Activated T-helper 17 cell treated with anti-CD3 and anti-CD28 coated beads, Interleukin-2, amount 50 U/mL, for 72 hours (primary cell): ENCODE results near the gene MRPS24. TPM values are rescaled to one million over a fixed set of nuclear protein-coding genes. Genes with fewer than 3 reads are reported as not detected.
"Not testable (repeated sequence)": the region's sequence is repeated elsewhere in the genome, so short reads cannot be mapped to it uniquely, and the experiment has no call there.

ENCODE experiments used
- ATAC-seq: fragments of 150-1000 bp; cut with Tn5 transposase; replicated peaks from 2 replicates; pipeline ENCODE4 v1.10.0; 2021; ENCODE audit warnings: mild to moderate bottlenecking, moderate library complexity
- H3K27ac Mint-ChIP-seq: one replicate; pipeline ENCODE4 v1.8.0; 2022; ENCODE audit warnings: mixed read lengths
- H3K27me3 Mint-ChIP-seq: one replicate; pipeline ENCODE4 v1.8.0; 2022; ENCODE audit warnings: mixed read lengths
- H3K36me3 Mint-ChIP-seq: one replicate; pipeline ENCODE4 v1.8.0; 2022; ENCODE audit warnings: low read depth, mild to moderate bottlenecking, mixed read lengths
- H3K4me1 Mint-ChIP-seq: one replicate; pipeline ENCODE4 v1.8.0; 2022; ENCODE audit warnings: mixed read lengths
- H3K4me3 Mint-ChIP-seq: one replicate; pipeline ENCODE4 v1.8.0; 2022; ENCODE audit warnings: mild to moderate bottlenecking, mixed read lengths
- H3K9me3 Mint-ChIP-seq: one replicate; pipeline ENCODE4 v1.8.0; 2022; ENCODE audit warnings: mixed read lengths
- total RNA-seq, 2 donors: library from RNA; stranded (reverse); gene quantifications; one replicate each; pipeline ENCODE4 v1.2.3, GENCODE V29; 2022

The MRPS24 gene
- 100 to 1,000 TPM in 1 of 2 donors, 10 to 100 TPM in 1; 68.0 to 113 TPM for total RNA-seq

DNA sequence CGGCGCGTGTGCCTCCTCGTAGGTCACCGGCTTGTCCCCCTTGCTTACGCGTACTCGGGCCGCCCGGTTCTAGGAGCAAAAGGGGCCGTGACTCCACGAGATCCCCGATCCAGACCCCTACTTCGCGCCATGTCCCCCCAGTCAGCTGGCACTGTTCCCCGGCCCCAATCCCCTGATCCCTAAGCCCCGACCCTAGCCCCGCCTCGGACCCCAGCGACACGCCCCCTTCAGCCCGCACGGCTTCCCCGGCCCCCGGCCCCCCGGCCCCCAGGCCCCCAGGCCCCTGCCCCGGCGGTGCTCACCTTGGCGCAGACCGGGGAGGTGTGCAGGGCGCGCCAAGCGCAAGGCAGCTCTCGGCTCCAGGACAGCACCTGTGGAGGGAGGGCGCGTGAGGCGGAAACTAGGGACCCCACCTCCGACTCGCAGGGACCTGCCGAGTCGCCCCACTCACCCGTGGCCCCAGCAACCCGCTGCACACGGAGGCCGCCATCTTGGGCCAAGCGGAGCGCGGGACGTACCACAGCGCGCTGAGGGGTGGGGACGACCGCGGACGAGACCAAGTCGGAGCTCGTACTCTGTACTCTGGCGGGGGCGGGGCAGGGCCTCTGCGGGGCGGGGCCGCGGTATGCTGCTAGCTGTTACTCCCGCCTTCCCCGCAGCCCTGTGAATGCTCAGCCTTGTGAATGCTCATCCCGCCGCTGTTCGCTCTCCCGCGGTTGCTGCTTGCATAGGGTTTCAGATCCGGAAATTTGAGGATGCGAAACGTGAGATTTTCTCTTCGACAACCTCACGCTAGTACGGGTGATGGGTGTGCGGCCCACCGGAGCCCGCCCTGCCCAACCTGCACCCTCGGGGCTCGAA, at the start of gene MRPS24:
TSS of gene MRPS24 (minus strand) at position 512 of the 861 bp plus-strand sequence. CDS start at position 490, 22 bp downstream.
- peaks cover 39% of the 10 kb centered on the region for H3K36me3 Mint-ChIP-seq
- H3K4me3 Mint-ChIP-seq: peak within 1 kb of the TSS; percentile 97
- peak within 1 kb of the TSS; percentile 93 for H3K27ac Mint-ChIP-seq
- H3K27me3 Mint-ChIP-seq: no peaks in the 10 kb centered on the region
- ATAC-seq: peak; percentile 98
- H3K4me1 Mint-ChIP-seq: peaks cover 22% of the 10 kb centered on the region
- no peaks in the 10 kb centered on the region for H3K9me3 Mint-ChIP-seq

DNA sequence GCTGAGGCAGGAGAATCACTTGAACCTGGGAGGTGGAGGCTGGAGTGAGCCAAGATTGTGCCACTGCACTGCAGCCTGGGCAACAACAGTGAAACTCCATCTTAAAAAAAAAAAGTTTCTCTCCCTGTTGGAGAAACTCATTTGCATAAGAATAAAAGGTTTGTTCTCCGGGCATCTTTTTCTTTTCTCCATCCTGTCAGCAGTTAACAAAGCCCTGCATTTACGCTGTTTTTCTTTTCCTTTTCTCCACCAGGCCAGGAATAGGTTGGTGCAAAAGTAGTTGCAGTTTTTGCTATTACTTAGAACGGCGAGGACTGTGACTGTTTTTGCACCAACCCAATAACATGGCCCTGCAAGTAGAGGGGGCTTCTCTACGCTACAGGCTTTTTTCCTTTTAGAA, 46.6 kb upstream of the MRPS24 start:
- no peaks in the 10 kb centered on the region for H3K36me3 Mint-ChIP-seq
- H3K27ac Mint-ChIP-seq: no peak overlapping the region
- no peak overlapping the region for H3K4me3 Mint-ChIP-seq
- no peak for ATAC-seq
- H3K27me3 Mint-ChIP-seq: no peaks in the 10 kb centered on the region
- no peaks in the 10 kb centered on the region for H3K9me3 Mint-ChIP-seq
- no peaks in the 10 kb centered on the region for H3K4me1 Mint-ChIP-seq

DNA sequence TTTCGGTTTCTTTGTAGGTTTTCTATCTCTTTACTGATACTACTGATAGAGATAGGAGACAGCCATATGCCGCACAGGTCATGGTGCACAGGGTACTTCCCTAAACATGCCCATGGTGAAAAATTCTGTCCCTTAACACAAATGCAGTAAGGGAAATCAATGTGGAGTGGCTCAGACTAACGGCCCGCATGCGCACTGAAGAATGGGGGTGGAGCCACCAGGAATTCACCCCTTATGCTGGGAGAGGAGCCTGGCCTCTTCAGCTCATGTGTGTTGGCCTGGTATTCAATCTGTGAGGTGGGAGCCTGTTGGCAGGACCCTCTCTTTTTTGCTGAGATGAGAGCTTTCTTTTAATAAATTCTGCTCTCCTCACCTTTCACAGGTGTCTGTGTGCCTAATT, 45.5 kb upstream of the MRPS24 start:
- H3K4me3 Mint-ChIP-seq: no peak overlapping the region
- no peaks in the 10 kb centered on the region for H3K36me3 Mint-ChIP-seq
- H3K9me3 Mint-ChIP-seq: no peaks in the 10 kb centered on the region
- no peak for ATAC-seq
- no peaks in the 10 kb centered on the region for H3K4me1 Mint-ChIP-seq
- H3K27ac Mint-ChIP-seq: no peak overlapping the region
- H3K27me3 Mint-ChIP-seq: no peaks in the 10 kb centered on the region

DNA sequence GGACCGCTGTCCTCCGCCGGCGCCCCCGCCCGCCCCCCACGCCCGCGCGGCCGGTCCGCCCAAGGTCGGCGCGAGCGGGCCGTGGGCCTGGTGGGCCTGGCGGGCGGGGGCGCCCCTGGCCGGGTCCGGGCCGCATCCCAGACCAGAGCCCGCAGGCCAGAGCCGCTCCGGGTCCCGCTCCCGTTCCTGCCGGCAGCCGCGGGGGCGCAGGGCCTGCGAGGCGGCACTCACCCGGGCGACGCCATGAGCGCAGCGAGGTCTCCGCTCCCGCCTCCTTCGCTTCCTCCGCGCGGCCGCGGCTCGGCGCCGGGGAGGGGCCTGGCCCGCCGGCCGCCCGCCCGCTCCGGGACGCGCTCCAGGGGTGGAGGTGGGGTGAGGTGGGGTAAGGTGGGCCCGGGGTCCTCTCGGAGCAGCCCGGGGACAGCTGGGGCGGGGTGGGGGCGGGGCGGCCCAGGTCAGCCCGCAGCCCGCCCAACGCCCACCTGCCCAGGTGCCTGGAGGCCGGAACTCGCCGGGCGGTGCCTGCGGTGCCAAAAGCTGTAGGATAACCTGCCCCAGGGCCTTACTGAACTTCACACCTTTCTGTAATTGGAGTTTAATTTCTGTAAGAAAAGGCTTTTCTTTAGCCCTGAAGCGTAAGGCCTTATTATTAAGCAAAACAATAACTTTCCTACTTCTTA, 37.2 kb upstream of the MRPS24 start, which contains the start of gene URGCP:
TSS of gene URGCP (minus strand) at position 266 of the 680 bp plus-strand sequence. CDS start at position 245, 21 bp downstream.
- ATAC-seq: peak; percentile 84
- H3K9me3 Mint-ChIP-seq: no peaks in the 10 kb centered on the region
- peaks cover 20% of the 10 kb centered on the region for H3K4me1 Mint-ChIP-seq
- H3K4me3 Mint-ChIP-seq: peak within 1 kb of the TSS; percentile 81
- peak within 1 kb of the TSS; percentile 91 for H3K27ac Mint-ChIP-seq
- no peaks in the 10 kb centered on the region for H3K36me3 Mint-ChIP-seq
- no peaks in the 10 kb centered on the region for H3K27me3 Mint-ChIP-seq

DNA sequence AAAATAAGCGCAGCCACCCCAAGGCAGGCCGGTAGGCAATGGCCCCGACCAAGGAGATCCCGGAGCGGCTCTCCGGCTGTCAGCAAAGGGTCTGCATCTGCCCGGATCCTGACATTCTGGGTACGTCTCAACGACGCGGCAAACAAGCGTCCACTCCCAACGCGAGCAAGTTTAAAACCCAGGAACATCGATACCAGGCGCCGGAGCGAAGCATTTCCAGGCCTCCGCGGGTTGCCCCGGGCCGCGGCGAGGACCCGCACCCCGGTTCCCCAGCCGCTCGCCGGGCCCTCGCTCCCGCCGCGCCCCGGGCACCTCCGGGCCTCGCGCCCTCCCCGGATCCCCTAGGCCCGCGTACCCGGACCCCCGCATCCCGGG, 36.6 kb upstream of the MRPS24 start:
- Mint-ChIP-seq H3K27me3 (no peaks in the 10 kb centered on the region), H3K4me1 (peaks cover 20% of the 10 kb centered on the region), H3K4me3 (peak overlapping the region; percentile 81)

DNA sequence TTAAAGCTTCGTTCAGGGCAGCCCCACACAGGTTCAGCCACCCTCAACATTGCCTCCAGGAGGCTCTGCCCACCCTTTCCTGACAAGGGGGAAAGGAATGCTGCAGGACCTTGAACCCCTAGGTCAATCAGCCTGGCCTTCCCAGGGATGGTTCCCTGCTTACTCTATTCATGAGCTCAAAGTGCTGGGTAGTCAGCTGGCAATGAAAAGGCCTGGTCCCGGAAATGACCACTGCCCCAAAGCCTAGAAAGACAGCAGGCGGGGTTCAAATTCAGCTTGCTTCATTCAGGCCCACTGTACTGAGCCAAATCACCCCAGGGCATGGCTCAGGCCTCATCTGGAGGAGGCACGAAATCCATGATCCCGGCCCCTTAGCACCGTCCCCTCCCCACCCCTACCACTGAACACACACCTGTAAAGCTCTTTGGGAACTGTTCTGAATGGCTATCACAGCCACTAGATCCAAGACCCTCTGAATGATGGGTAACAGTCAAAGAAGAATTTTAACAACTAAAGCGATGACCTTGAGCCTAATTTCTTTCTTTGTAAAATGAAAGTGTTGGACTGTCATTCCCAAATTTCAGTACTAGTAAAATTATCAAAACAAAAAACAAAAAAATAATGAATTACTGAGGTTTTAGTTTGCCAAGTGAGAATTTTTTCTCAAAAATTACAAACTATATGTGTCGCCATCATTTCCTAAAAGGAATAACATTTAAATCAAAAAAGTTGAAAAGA, 36.1 kb upstream of the MRPS24 start:
- no peaks in the 10 kb centered on the region for H3K27me3 Mint-ChIP-seq
- peak overlapping the region; percentile 91 for H3K27ac Mint-ChIP-seq
- H3K4me1 Mint-ChIP-seq: peaks cover 20% of the 10 kb centered on the region
- no peaks in the 10 kb centered on the region for H3K9me3 Mint-ChIP-seq
- ATAC-seq: no peak
- H3K4me3 Mint-ChIP-seq: peak overlapping the region; percentile 81
- no peaks in the 10 kb centered on the region for H3K36me3 Mint-ChIP-seq

More for the DNA sequence above, 36.6 kb upstream of the MRPS24 start:
- peak; percentile 44 for ATAC-seq
- H3K27ac Mint-ChIP-seq: peak overlapping the region; percentile 91
- no peaks in the 10 kb centered on the region for H3K36me3 Mint-ChIP-seq
- H3K9me3 Mint-ChIP-seq: no peaks in the 10 kb centered on the region

DNA sequence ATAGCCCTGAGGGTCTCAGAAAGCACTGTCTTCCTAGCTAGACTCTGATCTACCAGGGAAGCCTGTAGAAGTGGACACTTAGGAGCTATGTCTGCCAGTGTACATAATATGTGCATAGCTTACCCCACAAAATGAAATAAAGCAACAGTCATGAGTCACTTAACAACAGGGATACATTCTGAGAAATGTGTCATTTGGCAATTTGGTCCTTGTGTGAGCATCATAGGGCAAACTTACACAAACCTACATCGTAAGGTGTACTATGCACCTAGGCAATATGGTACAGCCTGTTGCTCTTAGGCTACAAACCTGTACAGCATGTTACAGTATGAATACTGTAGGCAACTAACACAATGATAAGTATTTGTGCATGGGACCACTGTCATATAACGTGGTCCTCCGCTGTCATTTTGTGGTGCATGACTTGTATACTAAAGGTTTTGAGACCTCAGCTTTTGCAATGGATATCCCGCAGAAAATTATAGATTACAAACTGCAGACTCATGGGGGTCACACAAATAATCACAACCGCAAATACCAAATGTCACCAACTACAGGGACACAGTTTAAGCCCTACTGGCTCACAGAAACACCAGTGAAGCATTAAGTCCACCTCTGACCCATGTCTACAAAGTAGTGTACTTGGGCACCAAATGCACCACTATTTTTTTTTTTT, 35.4 kb upstream of the MRPS24 start:
- Mint-ChIP-seq H3K4me1 (peaks cover 20% of the 10 kb centered on the region), H3K27me3 (no peaks in the 10 kb centered on the region), H3K36me3 (no peaks in the 10 kb centered on the region), H3K27ac (no peak overlapping the region), H3K9me3 (no peaks in the 10 kb centered on the region), H3K4me3 (peak overlapping the region; percentile 81)
- peak; percentile 73 for ATAC-seq

DNA sequence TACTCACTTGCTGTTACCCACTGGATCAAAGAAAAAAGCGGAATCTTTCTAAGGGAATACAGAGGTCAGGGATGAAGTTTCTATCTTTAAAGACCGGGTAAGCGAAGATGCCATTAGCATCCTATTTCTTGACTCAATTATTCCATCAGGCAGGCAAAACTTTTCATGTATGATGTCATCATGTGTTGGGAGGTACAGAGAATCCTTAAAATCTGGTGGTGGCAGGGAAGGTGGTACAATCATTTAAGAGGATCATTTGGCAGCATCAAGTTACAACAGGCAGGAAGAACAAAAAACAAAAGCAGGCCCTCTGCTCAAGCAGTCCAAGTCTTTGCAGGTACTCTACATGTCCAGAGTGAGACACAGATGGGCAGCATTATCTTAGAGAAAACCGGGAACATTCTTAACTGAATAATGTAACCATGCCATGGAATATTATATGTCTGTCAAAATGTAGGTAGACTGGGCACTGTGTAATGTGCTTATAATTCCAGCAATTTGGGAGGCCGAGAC, 33.3 kb upstream of the MRPS24 start:
- peaks cover 20% of the 10 kb centered on the region for H3K4me1 Mint-ChIP-seq
- no peaks in the 10 kb centered on the region for H3K27me3 Mint-ChIP-seq
- H3K27ac Mint-ChIP-seq: peak overlapping the region; percentile 18
- no peak overlapping the region for H3K4me3 Mint-ChIP-seq
- no peaks in the 10 kb centered on the region for H3K36me3 Mint-ChIP-seq
- H3K9me3 Mint-ChIP-seq: no peaks in the 10 kb centered on the region
- no peak for ATAC-seq

DNA sequence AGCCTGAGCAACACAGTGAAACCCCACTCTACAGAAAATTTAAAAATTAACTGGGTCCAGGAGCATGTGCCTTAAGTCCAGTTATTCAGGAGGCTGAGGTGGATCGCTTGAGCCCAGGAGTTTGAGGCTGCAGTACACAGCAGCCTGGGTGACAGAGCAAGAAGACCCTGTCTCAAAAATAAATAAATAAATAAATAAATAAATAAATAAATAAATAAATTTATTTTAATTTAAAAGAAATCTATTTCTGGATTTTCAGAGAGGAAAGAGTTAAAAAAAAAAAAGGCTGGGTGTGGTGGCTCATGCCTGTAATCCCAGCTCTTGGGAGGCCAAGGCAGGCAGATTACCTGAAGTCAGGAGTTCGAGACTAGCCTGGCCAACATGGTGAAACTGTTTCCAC, 29.3 kb upstream of the MRPS24 start:
- not testable (repeated sequence) for ATAC-seq, H3K4me3 Mint-ChIP-seq, H3K27ac Mint-ChIP-seq, H3K27me3 Mint-ChIP-seq, H3K9me3 Mint-ChIP-seq, H3K36me3 Mint-ChIP-seq
- H3K4me1 Mint-ChIP-seq: peaks cover 19% of the 10 kb centered on the region

DNA sequence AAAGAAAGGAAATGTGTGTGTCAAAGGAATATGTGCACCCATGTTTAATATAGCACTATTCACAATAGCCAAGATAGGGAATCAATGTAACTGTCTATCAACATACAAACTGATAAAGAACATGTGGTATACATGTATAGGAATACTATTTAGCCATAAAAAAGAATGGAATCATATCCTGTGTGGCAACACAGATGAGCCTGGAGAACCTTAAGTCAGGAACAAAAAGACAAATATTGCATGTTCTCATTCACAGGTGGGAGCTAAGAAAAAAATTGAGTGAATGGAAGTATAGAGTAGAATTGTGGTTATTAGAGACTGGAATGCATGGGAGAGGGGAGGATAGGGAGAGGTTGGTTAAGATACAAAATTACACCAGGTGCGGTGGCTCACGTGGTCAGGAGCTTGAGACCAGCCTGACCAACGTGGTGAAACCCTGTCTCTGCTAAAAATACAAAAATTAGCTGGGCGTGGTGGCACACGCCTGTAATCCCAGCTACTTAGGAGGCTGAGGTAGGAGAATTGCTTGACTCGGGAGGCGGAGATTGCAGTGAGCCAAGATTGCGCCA, 26.6 kb upstream of the MRPS24 start:
- no peak overlapping the region for H3K4me3 Mint-ChIP-seq
- H3K36me3 Mint-ChIP-seq: peaks cover 6% of the 10 kb centered on the region
- peaks cover 25% of the 10 kb centered on the region for H3K4me1 Mint-ChIP-seq
- no peak for ATAC-seq
- no peak overlapping the region for H3K27ac Mint-ChIP-seq
- no peaks in the 10 kb centered on the region for H3K9me3 Mint-ChIP-seq
- no peaks in the 10 kb centered on the region for H3K27me3 Mint-ChIP-seq

DNA sequence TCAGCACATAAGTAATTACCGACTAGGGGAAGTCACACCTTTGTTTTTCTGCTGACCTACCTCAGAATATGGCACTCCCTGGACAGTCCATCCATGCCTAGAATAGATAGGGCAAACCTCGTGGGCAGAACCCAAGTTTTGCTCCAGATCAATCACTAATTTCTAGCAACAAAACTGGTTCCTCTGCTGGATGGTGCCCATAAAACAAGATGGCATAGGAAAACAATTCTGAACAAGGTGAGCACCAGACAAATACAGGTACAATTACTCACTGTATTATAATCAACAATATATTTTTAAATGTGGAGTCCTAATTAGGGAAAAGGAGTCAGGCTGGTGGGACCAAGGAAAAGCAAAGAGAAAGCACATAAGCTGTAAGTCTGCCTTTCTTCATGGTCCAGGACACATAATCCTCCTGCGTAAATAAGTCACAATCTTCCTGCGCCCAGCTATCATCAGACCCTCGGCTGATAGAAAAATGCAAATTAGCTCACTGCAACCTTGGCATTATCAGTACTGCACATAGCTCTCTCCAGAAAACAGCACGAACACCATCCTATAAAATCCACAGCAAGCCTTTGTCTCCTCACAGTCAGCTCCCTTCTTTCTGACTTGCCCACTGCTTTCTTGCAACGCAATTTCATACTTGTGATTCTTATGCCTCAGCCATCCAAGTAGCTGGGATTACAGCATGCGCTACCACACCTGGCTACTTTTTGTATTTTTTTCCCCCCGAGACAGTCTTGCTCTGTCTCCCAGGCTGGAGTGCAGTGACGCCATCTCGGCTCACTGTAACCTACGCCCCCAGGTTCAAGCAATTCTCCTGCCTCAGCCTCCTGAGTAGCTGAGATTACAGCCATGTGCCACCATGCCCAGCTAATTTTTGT, 22.0 kb upstream of the MRPS24 start:
- H3K9me3 Mint-ChIP-seq: no peaks in the 10 kb centered on the region
- peak overlapping the region; percentile 54 for H3K27ac Mint-ChIP-seq
- H3K4me3 Mint-ChIP-seq: no peak overlapping the region
- ATAC-seq: no peak
- H3K36me3 Mint-ChIP-seq: peaks cover 6% of the 10 kb centered on the region
- H3K27me3 Mint-ChIP-seq: no peaks in the 10 kb centered on the region
- peaks cover 32% of the 10 kb centered on the region for H3K4me1 Mint-ChIP-seq

DNA sequence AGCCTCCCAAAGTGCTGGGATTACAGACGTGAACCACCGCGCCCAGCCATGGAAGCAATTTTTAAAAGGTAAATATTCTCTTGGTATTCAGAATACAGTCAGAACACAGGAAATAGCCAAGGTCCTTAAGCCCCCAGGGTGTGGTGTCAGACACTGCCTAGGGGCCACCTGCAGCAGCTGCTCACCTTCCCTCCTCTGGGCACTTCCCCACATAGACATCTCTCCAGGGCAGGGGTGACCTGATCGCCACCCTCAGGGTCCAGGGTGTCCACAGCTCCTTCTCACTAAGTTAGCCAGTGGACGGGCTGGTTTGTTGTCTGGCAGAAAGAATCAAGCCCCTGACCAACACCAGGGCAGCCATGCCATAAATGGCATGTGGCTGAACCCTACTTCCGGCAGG, 21.2 kb upstream of the MRPS24 start:
- H3K36me3 Mint-ChIP-seq: peaks cover 12% of the 10 kb centered on the region
- no peak overlapping the region for H3K4me3 Mint-ChIP-seq
- ATAC-seq: no peak
- H3K27ac Mint-ChIP-seq: peak overlapping the region; percentile 54
- peaks cover 32% of the 10 kb centered on the region for H3K4me1 Mint-ChIP-seq
- H3K27me3 Mint-ChIP-seq: no peaks in the 10 kb centered on the region
- H3K9me3 Mint-ChIP-seq: no peaks in the 10 kb centered on the region
